Measurements from ENCODE around the gene DDX1. TPM values are rescaled to one million over a fixed set of nuclear protein-coding genes. Genes with fewer than 3 reads are reported as not detected.

DDX1 gene
- polyA plus RNA-seq, 3 donors: 14.1 to 35.4 (median 30.1) TPM

- H2AFZ ChIP-seq (ENCODE audit: insufficient read depth, low read depth, low read length, poor library complexity, severe bottlenecking): no peak overlapping the region
- Mint-ChIP-seq H3K4me3 (no peak overlapping the region), H3K27ac (no peak overlapping the region), H3K27me3 (ENCODE audit: low read depth in 3 of 3) (peaks cover 0 to 5% (median 3%) of the 10 kb centered on the region in 3 donors), H3K36me3 (no peaks in the 10 kb centered on the region), H3K9me3 (peaks cover 0 to 3% (median 0%) of the 10 kb centered on the region in 7 donors), H3K4me1 (no peaks in the 10 kb centered on the region)
- no peaks in the 10 kb centered on the region for H3K9me3 ChIP-seq (replicated peaks in 1 of 2; ENCODE audit: control insufficient read depth in 1 of 2, insufficient read depth in 1 of 2, low read length in 2 of 2)
- DNase-seq: no peak
- no peaks in the 10 kb centered on the region for H4K20me1 ChIP-seq (ENCODE audit: insufficient read depth, low read length)
- WGBS (ENCODE audit: insufficient coverage): 85% methylated on average over 14 of the region's 14 CpGs
- H3K27ac ChIP-seq (ENCODE audit: low read depth in 1 of 2, low read length in 2 of 2): no peak overlapping the region
- no peaks in the 10 kb centered on the region for H3K27me3 ChIP-seq (ENCODE audit: control insufficient read depth in 2 of 2, insufficient read depth in 2 of 2, low read length in 2 of 2)
- H3K36me3 ChIP-seq (replicated peaks in 1 of 2; ENCODE audit: control insufficient read depth in 1 of 2, insufficient read depth in 2 of 2, low read length in 2 of 2): no peaks in the 10 kb centered on the region
- intact Hi-C loops (cut with micrococcal nuclease): no loop called here
- no peak overlapping the region for H3K4me2 ChIP-seq (replicated peaks; ENCODE audit: extremely low read depth, low read length, poor library complexity, severe bottlenecking)
- H3K4me3 ChIP-seq (replicated peaks in 1 of 3; ENCODE audit: low read depth in 2 of 3, low read length in 3 of 3): no peak overlapping the region
- H3K9ac ChIP-seq (ENCODE audit: insufficient read depth, low read length, poor library complexity, severe bottlenecking): no peak overlapping the region
- TF ChIP-seq CTCF (IDR thresholded peaks at IDR 0.05): no peak
- H3K4me1 ChIP-seq (ENCODE audit: control insufficient read depth in 1 of 2, insufficient read depth in 2 of 2, low read length in 2 of 2): no peaks in the 10 kb centered on the region
- no peaks in the 10 kb centered on the region for H3K79me2 ChIP-seq (ENCODE audit: insufficient read depth, low read length)
Measured at GRCh38 chr2:15649561-15650255, 58.0 kb downstream of the DDX1 start.

- no peak overlapping the region for H3K27ac Mint-ChIP-seq
- intact Hi-C loops (cut with micrococcal nuclease): no loop called here
- 81% methylated on average over 9 of the region's 11 CpGs for WGBS (ENCODE audit: insufficient coverage)
Measured at GRCh38 chr2:15650616-15651366, 59.1 kb downstream of the DDX1 start.

More at GRCh38 chr2:15650616-15651366, 59.1 kb downstream of the DDX1 start:
- H3K4me3 ChIP-seq (replicated peaks in 1 of 3; ENCODE audit: low read depth in 2 of 3, low read length in 3 of 3): no peak overlapping the region
- TF ChIP-seq CTCF (IDR thresholded peaks at IDR 0.05): no peak
- peaks cover 0 to 5% (median 3%) of the 10 kb centered on the region in 3 donors for H3K27me3 Mint-ChIP-seq (ENCODE audit: low read depth in 3 of 3)
- H3K4me2 ChIP-seq (replicated peaks; ENCODE audit: extremely low read depth, low read length, poor library complexity, severe bottlenecking): no peak overlapping the region
- no peaks in the 10 kb centered on the region for H3K4me1 Mint-ChIP-seq
- H3K4me1 ChIP-seq (ENCODE audit: control insufficient read depth in 1 of 2, insufficient read depth in 2 of 2, low read length in 2 of 2): no peaks in the 10 kb centered on the region
- no peaks in the 10 kb centered on the region for H3K36me3 ChIP-seq (replicated peaks in 1 of 2; ENCODE audit: control insufficient read depth in 1 of 2, insufficient read depth in 2 of 2, low read length in 2 of 2)
- no peaks in the 10 kb centered on the region for H3K36me3 Mint-ChIP-seq
- H3K9me3 Mint-ChIP-seq: peaks cover 0 to 3% (median 0%) of the 10 kb centered on the region in 7 donors
- no peaks in the 10 kb centered on the region for H4K20me1 ChIP-seq (ENCODE audit: insufficient read depth, low read length)
- H3K9ac ChIP-seq (ENCODE audit: insufficient read depth, low read length, poor library complexity, severe bottlenecking): no peak overlapping the region
- no peak overlapping the region for H3K4me3 Mint-ChIP-seq
- DNase-seq: no peak
- H2AFZ ChIP-seq (ENCODE audit: insufficient read depth, low read depth, low read length, poor library complexity, severe bottlenecking): no peak overlapping the region
- H3K9me3 ChIP-seq (replicated peaks in 1 of 2; ENCODE audit: control insufficient read depth in 1 of 2, insufficient read depth in 1 of 2, low read length in 2 of 2): no peaks in the 10 kb centered on the region
- H3K79me2 ChIP-seq (ENCODE audit: insufficient read depth, low read length): no peaks in the 10 kb centered on the region
- no peak overlapping the region for H3K27ac ChIP-seq (ENCODE audit: low read depth in 1 of 2, low read length in 2 of 2)
- H3K27me3 ChIP-seq (ENCODE audit: control insufficient read depth in 2 of 2, insufficient read depth in 2 of 2, low read length in 2 of 2): no peaks in the 10 kb centered on the region
